ENCODE results near the gene PDE4D. TPM values are rescaled to one million over a fixed set of nuclear protein-coding genes. Genes with fewer than 3 reads are reported as not detected.

PDE4D gene
- total RNA-seq, 2 experiments from 2014 or later = 0.50 to 0.51 TPM

GRCh38 chr5:59716966-59717500, 176.5 kb downstream of the PDE4D start:
- TF ChIP-seq EZH2phosphoT487 (IDR thresholded peaks at IDR 0.05; ENCODE audit: borderline replicate concordance, low read depth, low read length) (no peak), CTCF (conservative IDR thresholded peaks at IDR 0.05; ENCODE audit: low read length) (no peak)
- no peaks in the 10 kb centered on the region for H3K4me1 ChIP-seq (ENCODE audit: insufficient read depth, low read length, poor library complexity, severe bottlenecking)
- H3K27ac ChIP-seq (ENCODE audit: low read depth, low read length, poor library complexity, severe bottlenecking) = no peak overlapping the region
- CTCF ChIA-PET (ENCODE audit: unreplicated experiment) = interaction anchor here (0.5 kb wide), 1 partner anchor 1118 kb away, joined by 3 read pairs; no protein-coding TSS in a partner anchor
- BruUV-seq (replicated peaks) = no TSS peak
- peaks cover 16% of the 10 kb centered on the region for H3K9me3 ChIP-seq (ENCODE audit: low read length)
- DNase-seq (ENCODE audit: low spot score) = no peak
- no peaks in the 10 kb centered on the region for H4K20me1 ChIP-seq (ENCODE audit: insufficient read depth, low read length)
- no peaks in the 10 kb centered on the region for H3K79me2 ChIP-seq (ENCODE audit: insufficient read depth, low read depth, low read length)
- H2AFZ ChIP-seq (ENCODE audit: low read length) = no peak overlapping the region
- H3K4me3 ChIP-seq (ENCODE audit: low read depth, low read length, poor library complexity, severe bottlenecking) = no peak overlapping the region
- H3K4me2 ChIP-seq (ENCODE audit: low read length) = no peak overlapping the region
- no peaks in the 10 kb centered on the region for H3K9me2 ChIP-seq (ENCODE audit: insufficient read depth, low read length)
- POLR2A ChIA-PET = interaction anchor here (0.6 kb wide), 1 partner anchor 381 kb away, joined by 3 read pairs; no protein-coding TSS in a partner anchor
- intact Hi-C loops (cut with micrococcal nuclease; ENCODE audit: unreplicated experiment) = no loop called here
- no peaks in the 10 kb centered on the region for H3K36me3 ChIP-seq (ENCODE audit: insufficient read depth, low read length)

GRCh38 chr5:59716029-59716428, 177.5 kb downstream of the PDE4D start:
- Histone ChIP-seq H3K4me1 (ENCODE audit: insufficient read depth, low read length, poor library complexity, severe bottlenecking) (no peaks in the 10 kb centered on the region), H4K20me1 (ENCODE audit: insufficient read depth, low read length) (no peaks in the 10 kb centered on the region), H3K4me2 (ENCODE audit: low read length) (no peak overlapping the region), H3K79me2 (ENCODE audit: insufficient read depth, low read depth, low read length) (no peaks in the 10 kb centered on the region), H3K9me3 (ENCODE audit: low read length) (peaks cover 16% of the 10 kb centered on the region), H2AFZ (ENCODE audit: low read length) (no peak overlapping the region), H3K36me3 (ENCODE audit: insufficient read depth, low read length) (no peaks in the 10 kb centered on the region), H3K9me2 (ENCODE audit: insufficient read depth, low read length) (no peaks in the 10 kb centered on the region), H3K27ac (ENCODE audit: low read depth, low read length, poor library complexity, severe bottlenecking) (no peak overlapping the region), H3K4me3 (ENCODE audit: low read depth, low read length, poor library complexity, severe bottlenecking) (no peak overlapping the region)
- POLR2A ChIA-PET = interaction anchor here (0.6 kb wide), 1 partner anchor 17 kb away, joined by 3 read pairs; no protein-coding TSS in a partner anchor
- CTCF ChIA-PET (ENCODE audit: unreplicated experiment) = no interaction called here
- DNase-seq (ENCODE audit: low spot score) = no peak
- no TSS peak for BruUV-seq (replicated peaks)
- TF ChIP-seq EZH2phosphoT487 (IDR thresholded peaks at IDR 0.05; ENCODE audit: borderline replicate concordance, low read depth, low read length) (no peak), CTCF (conservative IDR thresholded peaks at IDR 0.05; ENCODE audit: low read length) (no peak)
- intact Hi-C loops (cut with micrococcal nuclease; ENCODE audit: unreplicated experiment) = no loop called here

- no peak overlapping the region for H3K4me2 ChIP-seq (ENCODE audit: low read length)
- no peaks in the 10 kb centered on the region for H3K9me2 ChIP-seq (ENCODE audit: insufficient read depth, low read length)
- no peak overlapping the region for H3K4me3 ChIP-seq (ENCODE audit: low read depth, low read length, poor library complexity, severe bottlenecking)
- no peak for DNase-seq (ENCODE audit: low spot score)
- intact Hi-C loops (cut with micrococcal nuclease; ENCODE audit: unreplicated experiment) = no loop called here
- H3K79me2 ChIP-seq (ENCODE audit: insufficient read depth, low read depth, low read length) = no peaks in the 10 kb centered on the region
- CTCF ChIA-PET (ENCODE audit: unreplicated experiment) = no interaction called here
- no peak overlapping the region for H2AFZ ChIP-seq (ENCODE audit: low read length)
- POLR2A ChIA-PET = interaction anchor here (0.6 kb wide), 1 partner anchor 16 kb away, joined by 3 read pairs; no protein-coding TSS in a partner anchor
- no TSS peak for BruUV-seq (replicated peaks)
- H3K4me1 ChIP-seq (ENCODE audit: insufficient read depth, low read length, poor library complexity, severe bottlenecking) = no peaks in the 10 kb centered on the region
- H4K20me1 ChIP-seq (ENCODE audit: insufficient read depth, low read length) = no peaks in the 10 kb centered on the region
- H3K27ac ChIP-seq (ENCODE audit: low read depth, low read length, poor library complexity, severe bottlenecking) = no peak overlapping the region
- H3K36me3 ChIP-seq (ENCODE audit: insufficient read depth, low read length) = no peaks in the 10 kb centered on the region
- peaks cover 16% of the 10 kb centered on the region for H3K9me3 ChIP-seq (ENCODE audit: low read length)
- TF ChIP-seq EZH2phosphoT487 (IDR thresholded peaks at IDR 0.05; ENCODE audit: borderline replicate concordance, low read depth, low read length) (no peak), CTCF (conservative IDR thresholded peaks at IDR 0.05; ENCODE audit: low read length) (no peak)
These were observed 178.3 kb downstream of the PDE4D start for GRCh38 chr5:59715228-59715627.
